ENCODE data around the gene TANK.

TANK gene

GRCh38 chr2:161134547-161135518 lies 25.4 kb upstream of the TANK start:
- DNase-seq: peak; percentile 21

DNA sequence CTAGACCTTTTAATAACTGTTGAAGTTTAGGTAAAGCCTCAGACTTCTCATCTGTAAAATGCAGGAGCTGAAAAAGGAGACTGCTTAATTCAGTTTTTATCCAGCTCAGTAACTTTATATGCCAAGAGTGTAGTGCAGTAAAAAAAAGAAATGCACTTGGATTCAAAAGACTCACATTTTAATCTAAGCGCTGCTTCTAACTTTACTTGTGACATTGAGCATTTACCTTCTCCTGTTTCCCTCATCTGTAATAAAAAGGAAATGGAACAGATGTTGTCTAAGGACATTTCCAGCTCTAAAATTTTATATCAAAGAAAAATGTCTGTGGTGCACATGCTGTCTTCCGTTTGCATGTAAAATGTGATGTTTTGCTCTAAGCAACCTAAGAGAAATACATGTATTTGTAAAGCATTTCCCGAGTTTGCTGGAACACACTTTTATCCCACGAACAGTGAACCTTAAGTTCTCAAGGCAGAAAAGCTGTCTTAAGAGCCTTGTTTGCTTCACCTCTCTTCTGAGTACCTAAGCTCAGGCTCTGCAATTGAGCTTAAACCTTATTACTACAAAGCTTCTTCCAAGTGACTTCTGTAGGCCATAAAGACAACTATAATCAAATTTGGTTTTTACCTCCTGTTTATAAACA lies 24.2 kb upstream of the TANK start:
- DNase-seq: no peak

DNA sequence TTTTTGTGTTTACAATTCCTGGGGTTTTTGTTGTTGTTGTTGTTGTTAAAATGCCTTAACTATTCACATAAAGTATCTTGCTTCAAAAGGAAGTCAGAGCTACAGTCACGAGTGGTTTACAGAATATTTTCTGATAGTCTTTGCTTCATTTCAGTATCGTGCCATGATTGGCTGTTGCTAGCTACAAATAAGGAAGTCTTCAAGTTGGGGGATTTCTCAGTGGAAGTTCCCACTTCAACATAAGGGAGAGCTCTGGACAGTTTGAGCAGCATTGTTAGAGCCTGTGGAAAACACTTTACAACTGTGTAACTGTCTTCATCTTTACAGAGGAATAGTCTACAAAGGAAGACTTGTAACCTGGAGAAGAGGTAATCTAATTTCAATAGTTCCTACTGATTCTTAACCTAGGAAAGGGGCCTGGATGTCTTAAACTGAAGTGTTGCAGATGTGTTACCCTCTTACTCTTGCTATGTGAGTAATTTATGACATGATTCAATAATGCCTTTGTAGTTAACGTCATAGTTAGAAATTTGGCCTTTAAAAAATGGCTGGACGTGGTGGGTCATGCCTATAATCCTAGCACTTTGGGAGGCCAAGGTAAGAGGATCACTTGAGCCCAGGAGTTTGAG lies 23.4 kb upstream of the TANK start:
- DNase-seq: no peak

DNA sequence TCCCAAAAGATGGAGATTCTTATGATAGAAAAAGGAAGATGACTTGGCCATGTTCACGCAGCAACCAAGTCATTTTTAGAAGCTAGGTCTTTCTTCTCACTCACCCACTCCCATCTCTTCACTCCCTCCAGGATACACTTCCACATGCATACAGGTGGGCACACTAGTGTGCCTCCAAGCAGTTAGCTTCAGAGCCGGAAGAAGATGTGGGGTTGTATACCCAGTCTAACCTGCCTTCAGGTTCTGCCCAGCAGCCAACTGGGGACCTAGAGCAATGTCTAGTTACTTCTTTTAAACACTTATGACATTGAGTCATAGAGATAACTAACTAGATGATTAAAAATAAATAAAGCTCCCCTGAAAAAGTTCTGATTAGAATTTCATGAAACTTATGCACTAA lies 21.8 kb upstream of the TANK start:
- no peak for DNase-seq

DNA sequence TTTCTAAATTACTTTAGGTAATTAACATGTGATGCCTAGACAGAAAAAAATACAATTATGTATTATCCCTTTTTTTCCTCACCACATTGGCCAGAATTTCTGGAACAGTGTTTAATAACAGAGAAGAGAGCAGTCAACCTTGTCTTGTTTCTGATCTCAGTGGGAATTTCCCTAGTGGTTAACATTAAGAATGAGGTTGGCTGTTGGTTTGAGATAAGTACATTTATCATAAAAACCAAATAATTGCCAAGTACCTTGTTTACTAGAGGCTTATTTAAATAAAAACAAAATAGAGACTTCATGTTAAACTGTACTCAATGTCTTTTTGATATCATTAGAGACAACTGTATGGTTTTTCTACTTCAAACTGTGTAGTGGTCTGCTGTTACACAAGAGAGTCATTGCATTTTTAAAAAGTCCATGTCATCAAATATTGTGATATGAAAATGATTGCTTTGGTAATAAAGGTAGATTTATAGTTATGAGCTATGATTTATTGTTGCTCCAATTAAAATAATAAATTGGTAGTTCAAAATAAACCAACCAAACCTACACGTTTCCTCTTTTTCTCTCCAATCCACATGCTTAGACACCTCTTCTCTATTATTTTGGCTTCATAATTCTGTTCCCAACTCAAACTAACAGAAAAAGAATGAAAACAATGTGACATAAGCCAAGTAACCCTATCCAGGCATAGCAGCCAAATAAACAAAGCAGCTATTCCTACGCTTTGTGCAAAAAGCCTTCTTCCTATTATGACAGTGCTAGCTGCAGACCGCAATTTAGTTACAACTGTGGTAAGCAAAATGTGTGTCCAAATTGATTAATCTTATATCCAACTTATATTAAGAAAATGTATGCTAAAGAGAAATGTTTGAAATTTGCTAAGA lies 20.9 kb upstream of the TANK start:
- DNase-seq: no peak

DNA sequence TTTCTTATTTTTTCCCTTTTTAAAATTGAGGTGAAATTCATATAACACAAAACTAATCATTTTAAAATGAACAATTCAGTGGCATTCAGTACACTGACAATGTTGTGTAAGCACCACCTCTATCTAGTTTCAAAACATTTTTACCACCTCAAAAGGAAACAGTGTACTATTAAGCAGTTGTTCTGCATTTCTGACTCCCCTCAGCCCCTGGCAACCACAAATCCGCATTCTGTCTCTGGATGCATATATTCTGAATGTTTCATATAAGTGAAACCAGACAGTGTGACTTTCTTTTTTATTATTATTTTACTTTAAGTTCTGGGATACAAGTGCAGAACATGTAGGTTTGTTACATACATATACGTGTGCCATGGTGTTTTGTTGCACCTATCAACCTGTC lies 19.2 kb upstream of the TANK start:
- no peak for DNase-seq

GRCh38 chr2:161146209-161146775 lies 13.9 kb upstream of the TANK start:
- no peak for DNase-seq

DNA sequence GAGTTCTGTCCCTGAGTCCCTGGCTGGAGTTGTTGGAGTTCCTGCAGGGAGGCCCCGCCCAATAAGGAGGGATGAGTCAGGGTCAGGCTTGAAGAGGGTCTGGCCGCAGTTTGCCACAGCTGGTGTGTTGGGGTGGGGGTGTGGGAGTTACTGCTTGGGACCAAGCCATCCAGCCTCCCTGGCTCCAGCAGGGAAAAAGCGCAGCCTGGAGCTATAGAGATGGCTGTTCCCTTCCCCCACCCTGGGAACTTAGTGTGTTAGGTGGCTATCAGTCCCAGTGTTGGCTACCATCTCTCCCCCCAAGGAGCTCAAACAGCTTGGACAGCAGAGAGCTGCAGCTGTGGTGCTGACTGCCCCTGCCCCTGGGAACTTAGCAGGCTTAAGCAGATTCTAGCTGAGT lies 13.2 kb upstream of the TANK start:
- no peak for DNase-seq

DNA sequence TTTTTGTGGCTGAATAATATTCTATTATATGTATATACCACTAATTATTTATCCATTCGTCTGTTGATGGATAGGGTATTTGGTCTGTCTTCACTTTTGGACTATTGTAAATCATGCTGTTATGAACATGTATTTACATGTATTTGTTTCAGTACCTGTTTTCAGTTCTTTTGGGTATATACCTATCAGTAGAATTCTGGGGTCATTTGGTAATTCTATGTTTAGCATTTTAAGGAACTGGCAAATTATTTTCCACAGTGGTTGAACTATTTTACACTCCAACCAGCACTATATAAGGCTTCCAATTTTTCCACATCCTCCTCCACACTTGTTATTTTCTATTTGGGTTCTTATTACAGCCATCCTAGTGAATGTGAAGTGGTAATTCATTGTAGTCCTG lies 12.4 kb upstream of the TANK start:
- no peak for DNase-seq

- no peak for DNase-seq
These were observed 9.5 kb upstream of the TANK start for GRCh38 chr2:161150704-161151103.

DNA sequence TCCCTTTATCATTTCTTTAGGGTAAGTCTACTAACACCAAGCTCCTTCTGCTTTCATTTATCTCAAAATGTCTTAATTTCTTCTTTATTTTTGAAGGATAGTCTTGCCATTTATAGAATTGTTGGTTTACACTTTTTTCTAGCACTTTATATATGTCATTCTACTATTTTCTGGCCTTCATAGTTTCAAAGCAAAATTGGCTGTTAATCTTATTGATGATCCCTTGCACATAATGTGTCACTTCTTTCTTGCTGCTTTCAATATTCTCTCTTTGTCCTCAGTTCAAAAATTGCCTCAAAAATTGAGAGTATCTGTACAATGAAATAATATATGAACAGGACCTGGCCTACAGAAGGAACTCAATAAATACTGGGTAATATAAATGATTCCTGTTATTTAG lies 7.9 kb upstream of the TANK start:
- DNase-seq: no peak

GRCh38 chr2:161158882-161159281 lies 1.3 kb upstream of the TANK start:
- DNase-seq: no peak

DNA sequence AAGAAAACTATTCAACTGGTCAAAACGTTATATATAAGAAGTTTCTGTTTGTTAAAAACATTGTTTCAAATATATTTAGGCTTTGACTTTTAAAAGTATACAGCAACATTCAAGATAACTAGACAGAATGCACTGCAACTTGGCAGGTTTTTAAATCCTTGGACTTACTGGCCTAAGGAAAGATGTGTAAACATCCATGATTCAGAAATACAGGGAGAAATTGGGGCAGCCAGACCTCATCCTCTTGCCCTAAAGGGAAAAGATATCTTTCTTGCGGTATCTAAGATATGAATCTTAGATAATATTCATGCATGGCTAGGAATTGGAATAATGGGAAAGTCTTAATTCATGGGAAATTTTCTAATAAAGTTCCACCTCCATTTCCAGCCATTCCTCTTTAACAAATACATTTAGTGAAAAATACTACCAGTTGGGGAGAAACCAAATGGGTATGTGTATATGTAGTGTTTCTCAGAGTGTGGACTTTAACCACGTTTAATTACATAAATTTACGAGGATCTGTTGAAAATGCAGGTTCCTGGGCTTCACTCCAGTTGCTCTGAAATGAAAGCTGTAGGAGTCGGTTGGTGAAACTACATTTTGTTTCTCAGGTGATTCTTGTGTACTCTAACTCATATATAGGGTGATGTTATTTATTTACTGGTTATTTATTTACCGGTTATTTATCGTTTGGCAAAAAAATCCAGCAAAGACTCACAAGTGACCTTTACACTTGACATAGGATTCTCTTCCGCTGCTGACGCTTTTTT lies 587 bp upstream of the TANK start:
- no peak for DNase-seq

DNA sequence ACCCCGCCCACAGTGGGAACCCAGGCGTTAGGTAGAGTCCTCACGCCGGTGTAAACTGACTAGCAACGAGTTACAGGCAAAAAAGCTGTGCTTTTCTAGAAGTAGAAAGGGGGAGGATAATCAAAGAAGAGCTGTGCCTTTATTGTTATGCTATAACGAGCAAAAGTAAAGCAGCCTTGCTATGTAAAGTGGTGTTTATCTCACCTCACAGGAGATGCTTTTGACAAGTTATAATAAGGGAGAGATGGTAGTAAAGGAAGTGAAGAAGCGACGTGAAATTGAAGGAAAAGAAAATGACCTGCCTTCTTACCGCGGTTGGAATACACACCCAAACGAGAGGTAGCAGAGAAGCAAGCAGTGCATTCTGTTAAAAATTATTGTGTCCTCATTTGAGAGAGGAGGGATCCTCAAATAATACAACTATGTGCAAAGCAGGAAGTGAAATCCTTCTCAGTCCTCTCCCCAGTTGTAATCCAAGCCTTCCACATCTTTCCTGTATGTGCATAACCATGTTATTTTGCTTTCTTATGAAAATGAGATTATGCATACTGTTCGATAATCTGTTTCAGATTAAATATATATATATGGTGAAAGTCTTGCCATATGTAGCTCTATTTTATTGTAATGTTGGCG lies 962 bp downstream of the TANK start:
- DNase-seq: no peak

- DNase-seq: no peak
These were observed 3.2 kb downstream of the TANK start for GRCh38 chr2:161163440-161163839.

GRCh38 chr2:161164161-161164560 lies 3.9 kb downstream of the TANK start:
- DNase-seq: no peak

DNA sequence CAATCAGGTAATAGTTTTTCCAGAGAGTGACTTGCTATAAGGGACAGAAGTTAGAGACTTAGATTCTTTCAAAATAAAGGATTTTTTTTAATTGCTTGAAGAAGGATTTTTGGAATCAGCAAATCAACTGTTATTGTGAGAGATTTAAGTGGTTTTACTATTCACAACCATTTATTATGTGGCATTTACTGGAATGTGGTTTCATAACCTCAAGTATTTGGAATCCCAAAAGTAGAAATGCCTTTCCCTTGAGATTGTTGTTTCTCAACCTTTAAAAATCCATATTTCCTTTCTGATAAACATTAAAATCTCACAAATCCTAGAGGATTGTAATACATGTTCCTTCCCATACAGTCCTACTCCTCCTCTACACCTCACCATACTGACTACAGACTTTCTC lies 5.0 kb downstream of the TANK start:
- DNase-seq: no peak

GRCh38 chr2:161165811-161166210 lies 5.6 kb downstream of the TANK start:
- DNase-seq: no peak

DNA sequence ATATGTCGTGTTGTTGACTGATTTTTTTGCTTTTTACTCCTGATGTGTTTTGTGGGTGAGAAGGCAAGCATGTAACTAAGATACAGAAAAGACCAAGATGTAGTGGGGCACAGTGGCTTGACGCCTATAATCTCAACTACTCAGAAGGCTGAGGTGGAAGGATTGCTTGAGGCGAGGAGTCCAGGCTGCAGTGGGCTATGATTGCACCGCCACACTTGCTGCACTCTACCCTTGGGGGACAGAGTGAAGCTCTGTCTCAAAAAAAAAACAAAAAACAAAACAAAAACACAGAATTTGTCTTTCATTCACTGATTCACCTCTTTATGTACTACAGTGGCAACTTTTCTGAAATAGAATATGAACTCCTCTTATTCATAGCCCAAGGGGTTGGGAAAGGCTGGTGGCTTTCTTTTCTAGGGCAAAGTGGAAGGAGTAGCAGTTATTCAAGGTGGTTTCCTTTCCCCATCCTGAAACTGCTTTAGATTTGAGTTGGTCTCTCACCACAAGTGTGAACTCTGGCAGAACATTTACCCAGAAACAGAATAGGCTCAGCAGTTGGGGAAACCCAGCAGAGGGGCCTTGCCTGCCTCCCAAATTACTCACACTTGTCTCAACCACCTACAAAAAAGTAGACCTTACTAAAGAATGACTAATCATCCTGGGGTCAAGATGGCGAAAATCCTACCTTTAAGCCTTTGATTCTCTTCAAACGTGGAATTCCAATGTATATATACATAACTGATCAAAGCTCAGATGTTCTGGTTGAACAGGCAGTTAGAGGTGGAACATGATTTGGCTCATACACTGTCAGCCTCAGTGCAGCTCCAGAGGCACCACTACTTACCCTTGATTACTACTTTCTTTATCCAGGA lies 6.5 kb downstream of the TANK start:
- no peak for DNase-seq

DNA sequence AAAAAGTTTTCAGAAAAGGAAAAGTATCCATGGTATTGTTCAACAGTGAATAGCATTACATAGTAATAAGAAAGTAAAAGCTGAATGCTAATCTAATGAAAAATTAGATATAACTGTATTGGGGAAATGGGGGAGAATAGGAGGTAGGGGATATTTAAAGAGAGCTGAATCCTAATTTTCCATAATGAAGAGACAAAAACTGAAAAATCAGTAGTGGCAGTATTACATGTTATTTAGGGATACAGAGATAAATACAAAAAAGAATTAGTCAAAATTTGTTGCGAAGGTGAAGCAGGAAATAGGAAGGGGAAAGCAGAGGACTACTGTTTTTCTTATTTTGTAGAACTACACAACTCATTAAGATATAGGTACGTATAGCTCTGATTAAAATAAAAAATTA lies 9.1 kb downstream of the TANK start:
- DNase-seq: no peak

Data from NCI-H1092 (cell line).